Upper lobe of right lung (tissue), 1 donor: ENCODE measurements around the gene SYNGR1. TPM values are rescaled to one million over a fixed set of nuclear protein-coding genes. Genes with fewer than 3 reads are reported as not detected.

Source experiments
- ATAC-seq: fragments of 200-7000 bp; cut with Tn5 transposase; one replicate; pipeline ENCODE4 v1.9.1; 2020; ENCODE audit warnings: mild to moderate bottlenecking, moderate library complexity
- DNase-seq: peaks from one replicate; pipeline ENCODE4 v3.0.0-alpha.2; 2020
- H3K27ac ChIP-seq: fragments of 200-600 bp; one replicate; pipeline ENCODE4 v1.8.0; 2022
- H3K27me3 ChIP-seq: fragments of 200-600 bp; one replicate; pipeline ENCODE4 v1.8.0; 2022; ENCODE audit warnings: mild to moderate bottlenecking
- H3K36me3 ChIP-seq: fragments of 200-600 bp; one replicate; pipeline ENCODE4 v1.8.0; 2022
- H3K4me1 ChIP-seq: fragments of 200-600 bp; one replicate; pipeline ENCODE4 v1.8.0; 2022
- H3K4me3 ChIP-seq: fragments of 200-600 bp; one replicate; pipeline ENCODE4 v1.8.0; 2022; ENCODE audit warnings: mild to moderate bottlenecking
- H3K9me3 ChIP-seq: fragments of 200-600 bp; one replicate; pipeline ENCODE4 v1.8.0; 2022
- intact Hi-C: fragments of 100-400 bp; cut with DNase I; formaldehyde crosslinking; loops from one replicate; pipeline ENCODE4 v1.11.0; 2022
- total RNA-seq: library from RNA; stranded (reverse); fragmentation: NEBNext Ultra II Directional; extraction: Animal tissue kit (Norgen Biotek cat#: 25700); gene quantifications from one replicate; pipeline ENCODE4 v1.2.1, GENCODE V29; 2021
- TF ChIP-seq, protein P1 (sequence below): fragments of 200-600 bp; IDR thresholded peaks from one replicate; pipeline ENCODE4 v1.8.0; 2022; ENCODE audit warnings: antibody characterized with exemption
- donor health status: DM: no; HTN: yes; CAD: no; lungs with severe emphysema.

Gene SYNGR1
- total RNA-seq, 1 donor from 2014 or later = 14.0 TPM

DNA sequence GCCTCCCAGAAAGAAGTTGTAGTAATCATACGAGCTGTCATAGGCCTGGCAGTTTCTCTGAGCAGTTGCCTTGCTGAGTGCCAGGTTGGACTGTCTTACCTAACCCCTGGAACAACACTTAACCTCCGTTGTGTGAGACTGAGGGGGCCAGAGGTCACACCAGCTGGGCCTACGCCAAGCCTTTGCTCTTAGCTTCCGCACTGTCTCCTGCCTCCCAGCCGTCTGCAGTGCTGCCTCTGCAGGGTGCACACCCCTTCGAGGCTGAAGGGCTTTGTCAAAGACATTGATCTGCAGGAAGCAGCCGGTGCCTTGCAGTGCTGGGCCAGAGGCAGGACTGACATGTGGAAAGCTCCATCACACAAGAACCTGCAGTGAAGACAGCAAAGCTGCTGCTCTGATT, 66.5 kb downstream of the SYNGR1 start:
- Histone ChIP-seq H3K9me3 (no peaks in the 10 kb centered on the region), H3K27ac (no peak overlapping the region), H3K36me3 (peaks cover 60% of the 10 kb centered on the region), H3K4me3 (no peak overlapping the region), H3K4me1 (peaks cover 9% of the 10 kb centered on the region), H3K27me3 (no peaks in the 10 kb centered on the region)
- intact Hi-C loops = no loop called here
- no peak for DNase-seq
- TF ChIP-seq, protein P1, sequence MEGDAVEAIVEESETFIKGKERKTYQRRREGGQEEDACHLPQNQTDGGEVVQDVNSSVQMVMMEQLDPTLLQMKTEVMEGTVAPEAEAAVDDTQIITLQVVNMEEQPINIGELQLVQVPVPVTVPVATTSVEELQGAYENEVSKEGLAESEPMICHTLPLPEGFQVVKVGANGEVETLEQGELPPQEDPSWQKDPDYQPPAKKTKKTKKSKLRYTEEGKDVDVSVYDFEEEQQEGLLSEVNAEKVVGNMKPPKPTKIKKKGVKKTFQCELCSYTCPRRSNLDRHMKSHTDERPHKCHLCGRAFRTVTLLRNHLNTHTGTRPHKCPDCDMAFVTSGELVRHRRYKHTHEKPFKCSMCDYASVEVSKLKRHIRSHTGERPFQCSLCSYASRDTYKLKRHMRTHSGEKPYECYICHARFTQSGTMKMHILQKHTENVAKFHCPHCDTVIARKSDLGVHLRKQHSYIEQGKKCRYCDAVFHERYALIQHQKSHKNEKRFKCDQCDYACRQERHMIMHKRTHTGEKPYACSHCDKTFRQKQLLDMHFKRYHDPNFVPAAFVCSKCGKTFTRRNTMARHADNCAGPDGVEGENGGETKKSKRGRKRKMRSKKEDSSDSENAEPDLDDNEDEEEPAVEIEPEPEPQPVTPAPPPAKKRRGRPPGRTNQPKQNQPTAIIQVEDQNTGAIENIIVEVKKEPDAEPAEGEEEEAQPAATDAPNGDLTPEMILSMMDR = no peak
- ATAC-seq = no peak

DNA sequence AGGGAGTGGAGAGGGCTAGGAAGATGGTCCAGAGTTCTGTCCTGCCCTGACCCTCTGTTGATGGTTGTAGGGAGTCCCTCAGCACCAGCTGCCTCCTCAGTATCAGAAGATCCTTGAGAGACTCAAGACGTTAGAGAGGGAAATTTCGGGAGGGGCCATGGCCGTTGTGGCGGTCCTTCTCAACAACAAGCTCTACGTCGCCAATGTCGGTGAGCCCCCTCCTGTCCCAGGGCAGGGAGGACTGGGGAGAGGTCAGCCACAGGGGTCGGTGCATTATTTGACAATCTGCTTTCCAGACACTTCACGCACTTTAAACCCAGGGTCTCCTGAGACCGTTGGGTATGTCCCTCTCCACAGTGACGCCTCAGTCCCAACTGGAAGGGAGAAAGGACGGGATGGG, 67.8 kb downstream of the SYNGR1 start:
- ATAC-seq = no peak
- Histone ChIP-seq H3K4me3 (no peak overlapping the region), H3K27ac (no peak overlapping the region), H3K4me1 (no peaks in the 10 kb centered on the region), H3K9me3 (no peaks in the 10 kb centered on the region), H3K36me3 (peaks cover 74% of the 10 kb centered on the region), H3K27me3 (no peaks in the 10 kb centered on the region)
- no peak for DNase-seq
- TF ChIP-seq, protein P1 = no peak
- intact Hi-C loops = no loop called here

DNA sequence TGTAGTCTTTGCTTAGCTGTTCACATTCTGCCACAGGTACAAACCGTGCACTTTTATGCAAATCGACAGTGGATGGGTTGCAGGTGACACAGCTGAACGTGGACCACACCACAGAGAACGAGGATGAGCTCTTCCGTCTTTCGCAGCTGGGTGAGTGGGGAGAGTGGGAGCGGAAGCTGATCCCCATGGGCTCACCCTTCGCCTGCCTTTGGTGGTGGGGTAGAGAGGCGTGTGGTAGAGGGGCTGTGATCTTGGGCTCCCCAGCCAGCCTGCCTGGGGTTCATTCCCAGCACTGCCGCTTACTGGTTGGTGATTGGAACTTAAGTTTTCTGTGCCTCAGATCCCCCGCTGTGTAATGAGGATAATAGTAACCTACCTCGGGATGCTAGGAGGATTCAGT, 68.9 kb downstream of the SYNGR1 start:
- Histone ChIP-seq H3K4me1 (no peaks in the 10 kb centered on the region), H3K9me3 (no peaks in the 10 kb centered on the region), H3K27ac (no peak overlapping the region), H3K36me3 (peaks cover 79% of the 10 kb centered on the region), H3K4me3 (no peak overlapping the region), H3K27me3 (no peaks in the 10 kb centered on the region)
- ATAC-seq (no peak), DNase-seq (no peak)
- intact Hi-C loops = no loop called here
- TF ChIP-seq, protein P1 = no peak

DNA sequence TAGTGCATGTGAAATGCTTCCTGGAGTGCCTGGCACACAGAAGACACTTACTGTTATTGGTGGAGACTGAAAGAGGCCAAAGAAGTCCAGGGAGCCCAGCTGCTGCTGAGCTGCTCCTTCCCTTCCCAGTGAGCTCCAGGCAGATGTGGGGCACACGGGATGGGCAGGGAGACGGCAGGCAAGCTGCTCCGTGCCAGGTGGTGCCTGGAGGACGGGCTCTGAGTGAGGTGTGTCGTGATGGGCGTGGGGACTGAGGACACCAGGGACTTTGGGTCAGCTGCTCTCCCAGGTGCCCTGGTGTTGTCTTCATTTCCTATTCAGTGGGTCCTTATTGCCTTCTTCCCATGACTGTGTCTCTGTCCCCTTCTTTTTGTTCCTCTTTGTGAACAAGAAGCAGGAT, 69.3 kb downstream of the SYNGR1 start:
- Histone ChIP-seq H3K4me3 (no peak overlapping the region), H3K27me3 (no peaks in the 10 kb centered on the region), H3K36me3 (peaks cover 81% of the 10 kb centered on the region), H3K4me1 (no peaks in the 10 kb centered on the region), H3K27ac (no peak overlapping the region), H3K9me3 (no peaks in the 10 kb centered on the region)
- intact Hi-C loops = no loop called here
- ATAC-seq = no peak
- DNase-seq = no peak
- TF ChIP-seq, protein P1 = no peak

DNA sequence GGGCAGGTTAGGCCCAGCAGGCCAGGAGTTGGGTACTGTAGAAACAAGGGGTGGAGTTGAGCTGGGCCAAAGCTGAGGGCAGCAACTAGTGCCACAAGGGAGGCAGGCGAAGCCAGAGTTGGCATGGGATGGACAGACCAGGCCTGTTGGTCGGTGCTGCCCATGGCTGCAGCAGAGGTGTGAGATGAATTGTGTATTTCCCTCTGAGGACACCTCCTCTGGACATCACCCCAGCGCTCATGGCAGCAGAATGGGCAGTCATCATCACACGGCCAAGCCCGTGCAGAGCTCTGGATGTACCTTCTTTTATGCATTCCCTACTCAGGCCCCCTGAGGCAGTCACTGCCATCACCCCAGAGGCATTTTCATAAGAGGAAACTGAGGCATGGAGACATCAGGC, 70.1 kb downstream of the SYNGR1 start:
- Histone ChIP-seq H3K36me3 (peaks cover 88% of the 10 kb centered on the region), H3K4me3 (no peak overlapping the region), H3K4me1 (no peaks in the 10 kb centered on the region), H3K27ac (no peak overlapping the region), H3K9me3 (no peaks in the 10 kb centered on the region), H3K27me3 (no peaks in the 10 kb centered on the region)
- TF ChIP-seq, protein P1 = no peak
- ATAC-seq (no peak), DNase-seq (no peak)
- intact Hi-C loops = no loop called here

DNA sequence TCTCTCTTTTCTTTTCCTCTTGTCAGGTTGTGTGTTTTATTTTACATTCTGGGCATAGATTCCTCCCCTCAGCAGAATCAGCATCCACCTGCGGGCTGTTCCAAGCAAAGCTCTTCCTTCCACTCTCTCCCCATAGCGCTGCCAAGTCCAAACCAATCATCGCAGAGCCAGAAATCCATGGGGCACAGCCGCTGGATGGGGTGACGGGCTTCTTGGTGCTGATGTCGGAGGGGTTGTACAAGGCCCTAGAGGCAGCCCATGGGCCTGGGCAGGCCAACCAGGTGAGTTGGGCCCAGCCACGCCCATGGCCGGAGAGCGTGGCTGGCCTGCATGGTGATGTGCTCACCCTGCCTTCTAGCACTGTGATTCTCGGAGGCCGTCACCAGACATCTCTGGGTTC, 71.9 kb downstream of the SYNGR1 start:
- intact Hi-C loops = no loop called here

More for the DNA sequence above, 71.9 kb downstream of the SYNGR1 start:
- peaks cover 84% of the 10 kb centered on the region for H3K36me3 ChIP-seq
- ATAC-seq = no peak
- H3K4me3 ChIP-seq = no peak overlapping the region
- no peak for DNase-seq
- no peak overlapping the region for H3K27ac ChIP-seq
- H3K9me3 ChIP-seq = no peaks in the 10 kb centered on the region
- H3K27me3 ChIP-seq = no peaks in the 10 kb centered on the region
- TF ChIP-seq, protein P1 = no peak
- H3K4me1 ChIP-seq = no peaks in the 10 kb centered on the region
